ENCODE measurements around the gene ADGRE2. TPM values are rescaled to one million over a fixed set of nuclear protein-coding genes. Genes with fewer than 3 reads are reported as not detected.
"Not testable (repeated sequence)": the region's sequence is repeated elsewhere in the genome, so short reads cannot be mapped to it uniquely, and the experiment has no call there.

ADGRE2 gene
- polyA plus RNA-seq, 1 donor (not counting 4 experiments of a cell fraction or from before 2014, with no cell fraction given): 4.2 TPM

DNA sequence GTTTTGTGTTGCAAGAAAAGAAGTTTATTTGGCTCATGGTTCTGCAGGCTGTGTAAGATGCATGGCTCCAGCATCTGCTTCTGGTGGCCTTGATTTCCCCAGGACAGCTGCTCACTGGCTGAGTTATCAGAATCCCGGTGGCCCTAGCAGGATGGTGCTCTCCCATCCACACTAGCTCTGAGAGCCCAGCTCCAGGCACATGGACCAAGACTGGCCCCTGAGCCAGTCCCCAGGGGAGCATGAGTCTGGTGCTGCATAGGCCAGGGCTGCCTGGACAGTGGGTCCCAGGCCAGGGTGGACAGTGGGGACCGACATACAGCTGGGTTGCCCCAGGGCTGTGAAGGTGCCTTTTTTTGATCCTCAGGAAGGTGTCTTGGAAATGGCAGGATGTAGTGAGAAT, 10.4 kb downstream of the ADGRE2 start:
- Histone ChIP-seq H3K9me3 (ENCODE audit: control insufficient read depth, low read depth, low read length) (no peaks in the 10 kb centered on the region), H3K27me3 (ENCODE audit: control insufficient read depth, extremely low read depth, insufficient read depth, low read length) (no peaks in the 10 kb centered on the region), H3K36me3 (ENCODE audit: control insufficient read depth in 2 of 2, extremely low read depth in 1 of 2, insufficient read depth in 2 of 2, low read length in 2 of 2) (peaks cover 0 to 35% of the 10 kb centered on the region in 2 experiments), H3K9me1 (ENCODE audit: control insufficient read depth, extremely low read depth, insufficient read depth, low read length) (no peaks in the 10 kb centered on the region), H3K9ac (ENCODE audit: control insufficient read depth, extremely low read depth, insufficient read depth, low read length) (no peak overlapping the region), H3K27ac (ENCODE audit: control insufficient read depth, insufficient read depth, low read length) (no peak overlapping the region), H3K4me1 (ENCODE audit: control insufficient read depth, extremely low read depth, insufficient read depth, low read length) (no peaks in the 10 kb centered on the region), H3K4me3 (ENCODE audit: control insufficient read depth in 2 of 3, extremely low read depth in 1 of 3, insufficient read depth in 2 of 3, low read depth in 1 of 3, low read length in 3 of 3) (no peak overlapping the region), H3K4me2 (ENCODE audit: control insufficient read depth, extremely low read depth, insufficient read depth, low read depth, low read length) (no peak overlapping the region), H4K20me1 (ENCODE audit: control insufficient read depth, extremely low read depth, insufficient read depth, low read length) (no peaks in the 10 kb centered on the region), H2AFZ (ENCODE audit: control insufficient read depth, low read length) (no peak overlapping the region), H3K79me2 (ENCODE audit: control insufficient read depth, insufficient read depth, low read length) (no peaks in the 10 kb centered on the region)
- FAIRE-seq (no peak), DNase-seq (ENCODE audit: low read depth, low spot score) (no peak)
- no peak for TF ChIP-seq EZH2 (IDR thresholded peaks at IDR 0.05; ENCODE audit: low read length)
- TF ChIP-seq, protein P1, sequence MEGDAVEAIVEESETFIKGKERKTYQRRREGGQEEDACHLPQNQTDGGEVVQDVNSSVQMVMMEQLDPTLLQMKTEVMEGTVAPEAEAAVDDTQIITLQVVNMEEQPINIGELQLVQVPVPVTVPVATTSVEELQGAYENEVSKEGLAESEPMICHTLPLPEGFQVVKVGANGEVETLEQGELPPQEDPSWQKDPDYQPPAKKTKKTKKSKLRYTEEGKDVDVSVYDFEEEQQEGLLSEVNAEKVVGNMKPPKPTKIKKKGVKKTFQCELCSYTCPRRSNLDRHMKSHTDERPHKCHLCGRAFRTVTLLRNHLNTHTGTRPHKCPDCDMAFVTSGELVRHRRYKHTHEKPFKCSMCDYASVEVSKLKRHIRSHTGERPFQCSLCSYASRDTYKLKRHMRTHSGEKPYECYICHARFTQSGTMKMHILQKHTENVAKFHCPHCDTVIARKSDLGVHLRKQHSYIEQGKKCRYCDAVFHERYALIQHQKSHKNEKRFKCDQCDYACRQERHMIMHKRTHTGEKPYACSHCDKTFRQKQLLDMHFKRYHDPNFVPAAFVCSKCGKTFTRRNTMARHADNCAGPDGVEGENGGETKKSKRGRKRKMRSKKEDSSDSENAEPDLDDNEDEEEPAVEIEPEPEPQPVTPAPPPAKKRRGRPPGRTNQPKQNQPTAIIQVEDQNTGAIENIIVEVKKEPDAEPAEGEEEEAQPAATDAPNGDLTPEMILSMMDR (optimal IDR thresholded peaks at IDR 0.05 in 1 of 3, IDR thresholded peaks at IDR 0.05 in 1 of 3, conservative IDR thresholded peaks at IDR 0.05 in 1 of 3; ENCODE audit: extremely low read depth in 1 of 3, insufficient read depth in 2 of 3, low read length in 3 of 3): no peak
- dilution Hi-C loops (cut with MboI; ENCODE audit: extremely low pct_ligation_motif_present, low sequenced_read_pairs): no loop called here

DNA sequence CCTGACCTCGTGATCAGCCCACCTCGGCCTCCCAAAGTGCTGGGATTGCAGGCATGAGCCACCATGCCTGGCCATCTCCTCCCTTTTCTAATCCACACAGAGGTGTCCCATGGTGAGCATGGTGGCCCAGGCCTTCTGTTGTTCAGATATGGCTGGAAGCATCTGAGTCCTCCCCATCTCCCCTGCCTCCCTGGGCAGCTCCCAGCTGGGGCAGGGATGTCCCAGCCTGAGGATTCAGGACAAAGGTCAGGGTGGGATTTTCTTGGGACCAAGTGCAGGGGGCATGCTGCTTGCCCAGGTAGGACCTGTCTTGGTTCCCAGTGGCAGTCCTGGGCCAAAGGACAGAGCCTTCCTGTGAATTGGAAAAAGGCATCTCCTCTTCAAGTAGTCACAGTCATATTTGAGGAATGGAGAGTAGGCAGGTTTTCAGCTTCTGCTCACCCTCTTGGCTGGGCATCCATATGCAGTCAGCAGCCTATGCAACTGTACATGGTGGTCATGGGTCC, 10.8 kb downstream of the ADGRE2 start:
- Histone ChIP-seq H3K27ac (ENCODE audit: control insufficient read depth, insufficient read depth, low read length) (no peak overlapping the region), H3K9me3 (ENCODE audit: control insufficient read depth, low read depth, low read length) (no peaks in the 10 kb centered on the region), H4K20me1 (ENCODE audit: control insufficient read depth, extremely low read depth, insufficient read depth, low read length) (no peaks in the 10 kb centered on the region), H3K9ac (ENCODE audit: control insufficient read depth, extremely low read depth, insufficient read depth, low read length) (no peak overlapping the region), H3K4me1 (ENCODE audit: control insufficient read depth, extremely low read depth, insufficient read depth, low read length) (no peaks in the 10 kb centered on the region), H3K4me2 (ENCODE audit: control insufficient read depth, extremely low read depth, insufficient read depth, low read depth, low read length) (no peak overlapping the region), H3K27me3 (ENCODE audit: control insufficient read depth, extremely low read depth, insufficient read depth, low read length) (no peaks in the 10 kb centered on the region), H3K9me1 (ENCODE audit: control insufficient read depth, extremely low read depth, insufficient read depth, low read length) (no peaks in the 10 kb centered on the region), H3K79me2 (ENCODE audit: control insufficient read depth, insufficient read depth, low read length) (no peaks in the 10 kb centered on the region), H2AFZ (ENCODE audit: control insufficient read depth, low read length) (no peak overlapping the region), H3K36me3 (ENCODE audit: control insufficient read depth in 2 of 2, extremely low read depth in 1 of 2, insufficient read depth in 2 of 2, low read length in 2 of 2) (peaks cover 0 to 35% of the 10 kb centered on the region in 2 experiments), H3K4me3 (ENCODE audit: control insufficient read depth in 2 of 3, extremely low read depth in 1 of 3, insufficient read depth in 2 of 3, low read depth in 1 of 3, low read length in 3 of 3) (no peak overlapping the region)
- TF ChIP-seq EZH2 (IDR thresholded peaks at IDR 0.05; ENCODE audit: low read length): no peak
- TF ChIP-seq, protein P1 (optimal IDR thresholded peaks at IDR 0.05 in 1 of 3, IDR thresholded peaks at IDR 0.05 in 1 of 3, conservative IDR thresholded peaks at IDR 0.05 in 1 of 3; ENCODE audit: extremely low read depth in 1 of 3, insufficient read depth in 2 of 3, low read length in 3 of 3): no peak
- dilution Hi-C loops (cut with MboI; ENCODE audit: extremely low pct_ligation_motif_present, low sequenced_read_pairs): no loop called here
- FAIRE-seq (no peak), DNase-seq (ENCODE audit: low read depth, low spot score) (no peak)

DNA sequence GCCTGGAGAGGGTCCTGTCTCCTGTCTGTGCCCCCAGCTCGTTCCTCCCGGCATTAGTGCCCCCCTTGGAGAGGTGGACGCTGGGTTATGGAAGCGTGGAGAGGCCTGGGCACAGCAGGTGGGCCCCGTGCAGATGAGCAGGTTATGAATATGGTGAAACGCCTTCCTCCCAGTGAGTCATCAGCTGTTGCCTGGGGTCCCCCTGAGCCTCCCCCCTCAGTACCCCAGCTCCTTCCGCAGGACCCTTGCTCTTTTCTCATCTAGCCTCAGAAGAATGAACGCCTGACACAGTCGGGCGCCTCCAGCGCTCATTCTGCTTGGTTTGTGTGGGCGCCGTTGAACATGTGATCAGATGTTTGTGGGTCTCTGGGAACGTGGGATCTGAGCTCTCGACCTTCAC, 12.5 kb downstream of the ADGRE2 start:
- dilution Hi-C loops (cut with MboI; ENCODE audit: extremely low pct_ligation_motif_present, low sequenced_read_pairs): not testable (repeated sequence)

DNA sequence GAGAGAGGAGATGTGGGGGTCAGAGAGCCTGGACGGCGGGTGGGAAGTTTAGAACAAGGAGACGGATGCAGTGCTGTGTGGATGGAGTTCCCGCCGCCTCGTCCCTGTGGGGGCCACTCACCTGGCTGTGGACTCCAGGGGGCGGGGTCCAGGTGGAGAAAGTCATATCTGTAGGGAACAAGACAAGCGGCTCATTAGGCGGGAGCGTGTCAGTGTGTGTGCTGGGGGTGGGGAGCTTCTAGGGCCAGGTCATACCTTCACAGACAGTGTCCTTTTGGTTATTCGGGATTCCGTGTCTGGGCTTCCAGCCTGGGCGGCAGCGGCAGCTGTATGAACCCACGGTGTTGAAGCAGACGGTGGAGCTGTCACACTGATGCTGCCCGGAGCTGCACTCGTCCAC, 13.0 kb downstream of the ADGRE2 start:
- not testable (repeated sequence) for FAIRE-seq

More for the DNA sequence above, 12.5 kb downstream of the ADGRE2 start:
- not testable (repeated sequence) for H3K27ac ChIP-seq (ENCODE audit: control insufficient read depth, insufficient read depth, low read length); H3K4me3 ChIP-seq (ENCODE audit: control insufficient read depth in 2 of 3, extremely low read depth in 1 of 3, insufficient read depth in 2 of 3, low read depth in 1 of 3, low read length in 3 of 3); H3K27me3 ChIP-seq (ENCODE audit: control insufficient read depth, extremely low read depth, insufficient read depth, low read length); H2AFZ ChIP-seq (ENCODE audit: control insufficient read depth, low read length); H3K9ac ChIP-seq (ENCODE audit: control insufficient read depth, extremely low read depth, insufficient read depth, low read length); H3K79me2 ChIP-seq (ENCODE audit: control insufficient read depth, insufficient read depth, low read length); H3K4me2 ChIP-seq (ENCODE audit: control insufficient read depth, extremely low read depth, insufficient read depth, low read depth, low read length); H3K4me1 ChIP-seq (ENCODE audit: control insufficient read depth, extremely low read depth, insufficient read depth, low read length); DNase-seq (ENCODE audit: low read depth, low spot score); H4K20me1 ChIP-seq (ENCODE audit: control insufficient read depth, extremely low read depth, insufficient read depth, low read length); H3K9me3 ChIP-seq (ENCODE audit: control insufficient read depth, low read depth, low read length); H3K9me1 ChIP-seq (ENCODE audit: control insufficient read depth, extremely low read depth, insufficient read depth, low read length)
- peak; percentile 29 for FAIRE-seq
- H3K36me3 ChIP-seq (ENCODE audit: control insufficient read depth in 2 of 2, extremely low read depth in 1 of 2, insufficient read depth in 2 of 2, low read length in 2 of 2): peaks cover 0 to 23% of the 10 kb centered on the region in 2 experiments

More for the DNA sequence above, 13.0 kb downstream of the ADGRE2 start:
- H3K27me3 ChIP-seq (ENCODE audit: control insufficient read depth, extremely low read depth, insufficient read depth, low read length); H3K9me3 ChIP-seq (ENCODE audit: control insufficient read depth, low read depth, low read length); DNase-seq (ENCODE audit: low read depth, low spot score); H2AFZ ChIP-seq (ENCODE audit: control insufficient read depth, low read length); H3K4me1 ChIP-seq (ENCODE audit: control insufficient read depth, extremely low read depth, insufficient read depth, low read length); H3K79me2 ChIP-seq (ENCODE audit: control insufficient read depth, insufficient read depth, low read length); H3K9me1 ChIP-seq (ENCODE audit: control insufficient read depth, extremely low read depth, insufficient read depth, low read length); H3K9ac ChIP-seq (ENCODE audit: control insufficient read depth, extremely low read depth, insufficient read depth, low read length); dilution Hi-C loops (cut with MboI; ENCODE audit: extremely low pct_ligation_motif_present, low sequenced_read_pairs); H3K4me2 ChIP-seq (ENCODE audit: control insufficient read depth, extremely low read depth, insufficient read depth, low read depth, low read length); H3K27ac ChIP-seq (ENCODE audit: control insufficient read depth, insufficient read depth, low read length); H4K20me1 ChIP-seq (ENCODE audit: control insufficient read depth, extremely low read depth, insufficient read depth, low read length); H3K4me3 ChIP-seq (ENCODE audit: control insufficient read depth in 2 of 3, extremely low read depth in 1 of 3, insufficient read depth in 2 of 3, low read depth in 1 of 3, low read length in 3 of 3): not testable (repeated sequence)
- H3K36me3 ChIP-seq (ENCODE audit: control insufficient read depth in 2 of 2, extremely low read depth in 1 of 2, insufficient read depth in 2 of 2, low read length in 2 of 2): peaks cover 0 to 23% of the 10 kb centered on the region in 2 experiments
